Right ventricle myocardium inferior (tissue), 1 donor: ENCODE measurements around the gene RNF151. TPM values are rescaled to one million over a fixed set of nuclear protein-coding genes. Genes with fewer than 3 reads are reported as not detected.

Source experiments
- ATAC-seq: fragments of 200-7000 bp; cut with Tn5 transposase; one replicate; pipeline ENCODE4 v1.9.1; 2020; ENCODE audit warnings: mild to moderate bottlenecking, moderate library complexity
- DNase-seq: peaks from one replicate; pipeline ENCODE4 v3.0.0; 2021; ENCODE audit errors: missing footprints
- intact Hi-C: fragments of 100-400 bp; cut with DNase I; formaldehyde crosslinking; loops from one replicate; pipeline ENCODE4 v1.11.0; 2022
- total RNA-seq: library from RNA; stranded (reverse); fragmentation: NEBNext Ultra II Directional; extraction: Animal tissue kit (Norgen Biotek cat#: 25700); gene quantifications from one replicate; pipeline ENCODE4 v1.2.1, GENCODE V29; 2021
- donor health status: DM: no; HTN: yes; CAD: no; lungs with severe emphysema.

The RNF151 gene
- total RNA-seq, 1 donor from 2014 or later, result not detected

- DNase-seq, result no peak
- intact Hi-C loops, result no loop called here
- ATAC-seq, result no peak
These were observed 32.5 kb downstream of the RNF151 start for GRCh38 chr16:1998852-1999801.

GRCh38 chr16:1999866-2000514, 33.3 kb downstream of the RNF151 start:
- intact Hi-C loops, result no loop called here
- no peak for ATAC-seq
- DNase-seq, result no peak

GRCh38 chr16:2001035-2001434, 34.4 kb downstream of the RNF151 start:
- intact Hi-C loops, result no loop called here
- no peak for ATAC-seq
- DNase-seq, result no peak

GRCh38 chr16:2001456-2002355, 35.0 kb downstream of the RNF151 start:
- no peak for DNase-seq
- intact Hi-C loops, result no loop called here
- no peak for ATAC-seq

GRCh38 chr16:2002406-2003230, 36.0 kb downstream of the RNF151 start:
- ATAC-seq, result no peak
- intact Hi-C loops, result no loop called here
- no peak for DNase-seq

- no peak for ATAC-seq
- no peak for DNase-seq
- intact Hi-C loops, result no loop called here
These were observed 36.7 kb downstream of the RNF151 start for GRCh38 chr16:2003231-2003826.

GRCh38 chr16:2003827-2004641, 37.4 kb downstream of the RNF151 start:
- intact Hi-C loops, result no loop called here

GRCh38 chr16:2004795-2005517, 38.3 kb downstream of the RNF151 start:
- ATAC-seq (no peak), DNase-seq (no peak)
- intact Hi-C loops, result no loop called here

More at GRCh38 chr16:2003827-2004641, 37.4 kb downstream of the RNF151 start:
- DNase-seq (peak; percentile 95), ATAC-seq (peak; percentile 91)

GRCh38 chr16:2005646-2006045, 39.0 kb downstream of the RNF151 start:
- DNase-seq (no peak), ATAC-seq (no peak)
- intact Hi-C loops, result no loop called here

GRCh38 chr16:2006317-2006716, 39.7 kb downstream of the RNF151 start:
- DNase-seq (no peak), ATAC-seq (no peak)
- intact Hi-C loops, result no loop called here

GRCh38 chr16:2007081-2007836, 40.6 kb downstream of the RNF151 start:
- intact Hi-C loops, result no loop called here
- ATAC-seq (no peak), DNase-seq (no peak)

GRCh38 chr16:2008009-2008526, 41.4 kb downstream of the RNF151 start:
- intact Hi-C loops, result no loop called here
- no peak for DNase-seq
- ATAC-seq, result no peak

GRCh38 chr16:2008631-2009163, 42.0 kb downstream of the RNF151 start:
- DNase-seq, result no peak
- no peak for ATAC-seq
- intact Hi-C loops, result no loop called here

- intact Hi-C loops, result no loop called here
- ATAC-seq (no peak), DNase-seq (no peak)
These were observed 42.6 kb downstream of the RNF151 start for GRCh38 chr16:2009164-2009711.
